Measurements from ENCODE around the gene ACP5.
A peak's percentile ranks its signal among the peaks of the same experiment; 100 is the strongest.

The ACP5 gene

DNA sequence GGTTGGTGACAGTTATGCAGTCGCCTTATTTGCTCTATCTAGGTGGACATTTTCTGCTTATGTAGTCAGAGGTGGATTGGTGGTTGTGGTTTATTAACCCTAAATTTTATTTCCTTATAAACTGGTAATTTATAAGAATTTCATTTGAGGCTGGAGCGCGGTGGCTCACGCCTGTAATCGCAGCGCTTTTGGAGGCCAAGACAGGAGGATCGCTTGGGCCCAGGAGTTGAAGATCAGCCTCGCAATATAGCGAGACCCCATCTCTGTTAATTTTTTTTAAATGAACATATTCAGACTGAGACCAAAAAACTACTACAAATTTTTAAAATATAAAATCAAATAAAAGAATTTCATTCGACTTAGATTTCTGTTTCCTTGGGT is 20.6 kb upstream of the ACP5 start:
- TF ChIP-seq, protein P1, sequence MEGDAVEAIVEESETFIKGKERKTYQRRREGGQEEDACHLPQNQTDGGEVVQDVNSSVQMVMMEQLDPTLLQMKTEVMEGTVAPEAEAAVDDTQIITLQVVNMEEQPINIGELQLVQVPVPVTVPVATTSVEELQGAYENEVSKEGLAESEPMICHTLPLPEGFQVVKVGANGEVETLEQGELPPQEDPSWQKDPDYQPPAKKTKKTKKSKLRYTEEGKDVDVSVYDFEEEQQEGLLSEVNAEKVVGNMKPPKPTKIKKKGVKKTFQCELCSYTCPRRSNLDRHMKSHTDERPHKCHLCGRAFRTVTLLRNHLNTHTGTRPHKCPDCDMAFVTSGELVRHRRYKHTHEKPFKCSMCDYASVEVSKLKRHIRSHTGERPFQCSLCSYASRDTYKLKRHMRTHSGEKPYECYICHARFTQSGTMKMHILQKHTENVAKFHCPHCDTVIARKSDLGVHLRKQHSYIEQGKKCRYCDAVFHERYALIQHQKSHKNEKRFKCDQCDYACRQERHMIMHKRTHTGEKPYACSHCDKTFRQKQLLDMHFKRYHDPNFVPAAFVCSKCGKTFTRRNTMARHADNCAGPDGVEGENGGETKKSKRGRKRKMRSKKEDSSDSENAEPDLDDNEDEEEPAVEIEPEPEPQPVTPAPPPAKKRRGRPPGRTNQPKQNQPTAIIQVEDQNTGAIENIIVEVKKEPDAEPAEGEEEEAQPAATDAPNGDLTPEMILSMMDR (IDR thresholded peaks at IDR 0.05; ENCODE audit: low read depth, low read length, poor library complexity, severe bottlenecking), result no peak
- TF ChIP-seq EZH2phosphoT487 (IDR thresholded peaks at IDR 0.05; ENCODE audit: borderline replicate concordance, low read length), result no peak
- H4K20me1 ChIP-seq (ENCODE audit: control insufficient read depth, insufficient read depth, low read depth, low read length), result no peaks in the 10 kb centered on the region
- H3K9me2 ChIP-seq (replicated peaks; ENCODE audit: control insufficient read depth, low read length), result no peaks in the 10 kb centered on the region
- H3K4me3 ChIP-seq (ENCODE audit: low read length), result peak overlapping the region; percentile 87
- H3K36me3 ChIP-seq (ENCODE audit: control insufficient read depth, low read length), result peaks cover 25% of the 10 kb centered on the region
- peaks cover 51% of the 10 kb centered on the region for H3K79me2 ChIP-seq (ENCODE audit: control insufficient read depth, low read length)
- no peaks in the 10 kb centered on the region for H3K27me3 ChIP-seq (ENCODE audit: control insufficient read depth, low read length)
- no peaks in the 10 kb centered on the region for H3F3A ChIP-seq (ENCODE audit: control insufficient read depth, insufficient read depth)
- H3K9me3 ChIP-seq (ENCODE audit: control insufficient read depth, insufficient read depth, low read length), result no peaks in the 10 kb centered on the region
- H3K4me2 ChIP-seq (ENCODE audit: low read length), result peak overlapping the region; percentile 94
- peaks cover 40% of the 10 kb centered on the region for H3K4me1 ChIP-seq (ENCODE audit: control insufficient read depth, low read length)
- peak overlapping the region; percentile 41 for H3K27ac ChIP-seq (ENCODE audit: low read depth, low read length)

DNA sequence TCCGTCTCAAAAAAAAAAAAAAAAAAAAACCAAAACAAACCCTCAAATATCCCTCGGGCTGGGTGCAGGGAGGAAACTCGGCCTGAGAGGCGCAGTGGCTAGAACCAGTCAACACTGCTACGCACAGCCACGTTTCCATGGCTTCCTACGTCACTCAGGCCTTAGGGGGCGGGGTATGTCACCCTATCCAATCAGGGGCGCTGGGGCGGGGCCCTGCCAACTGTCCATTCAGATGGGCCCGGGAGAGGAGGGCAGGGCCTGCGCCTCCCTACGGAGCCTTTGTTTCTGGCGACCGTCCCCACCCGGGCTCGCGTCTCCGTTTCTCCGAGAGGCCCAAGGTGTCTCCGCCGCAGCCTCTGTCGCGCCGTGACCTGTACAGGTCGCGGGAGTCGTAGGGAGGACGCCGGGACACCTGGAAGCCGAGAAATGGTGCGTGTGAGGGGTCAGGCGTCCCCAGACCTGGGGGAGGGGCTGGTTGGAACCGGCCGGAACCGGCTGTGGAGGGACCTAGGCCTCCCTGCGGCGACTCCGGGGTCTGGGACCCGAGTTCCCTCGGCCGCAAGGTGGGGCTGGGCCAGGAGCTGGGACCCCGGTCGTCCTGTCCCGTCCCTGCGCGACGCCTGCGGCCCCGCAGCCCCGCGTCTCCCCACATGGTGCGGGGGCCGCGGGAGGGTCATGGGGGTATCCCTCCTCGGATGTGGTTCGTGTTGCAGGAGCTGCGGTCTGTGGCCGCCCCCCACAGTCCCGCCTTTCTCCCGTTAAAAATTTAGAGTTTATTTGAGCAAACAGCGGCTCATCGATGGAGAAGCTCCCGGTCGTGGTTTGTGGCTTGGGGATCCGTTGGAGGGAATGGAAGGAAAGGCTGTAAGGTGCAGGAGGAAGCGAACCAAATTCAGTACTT is 20.0 kb upstream of the ACP5 start, which contains the start of gene ZNF627:
Gene ZNF627 (plus strand): TSS at position 282 of the 901 bp plus-strand sequence. CDS start 145 bp downstream, at position 427.
- TF ChIP-seq, protein P1 (IDR thresholded peaks at IDR 0.05; ENCODE audit: low read depth, low read length, poor library complexity, severe bottlenecking), result peak; percentile 8
- no peak for TF ChIP-seq EZH2phosphoT487 (IDR thresholded peaks at IDR 0.05; ENCODE audit: borderline replicate concordance, low read length)
- no peaks in the 10 kb centered on the region for H3F3A ChIP-seq (ENCODE audit: control insufficient read depth, insufficient read depth)
- H3K27me3 ChIP-seq (ENCODE audit: control insufficient read depth, low read length), result no peaks in the 10 kb centered on the region
- H3K27ac ChIP-seq (ENCODE audit: low read depth, low read length), result peak within 1 kb of the TSS; percentile 41
- H3K36me3 ChIP-seq (ENCODE audit: control insufficient read depth, low read length), result peaks cover 19% of the 10 kb centered on the region
- peaks cover 40% of the 10 kb centered on the region for H3K4me1 ChIP-seq (ENCODE audit: control insufficient read depth, low read length)
- H3K4me3 ChIP-seq (ENCODE audit: low read length), result peak within 1 kb of the TSS; percentile 87
- H3K79me2 ChIP-seq (ENCODE audit: control insufficient read depth, low read length), result peaks cover 45% of the 10 kb centered on the region
- H3K4me2 ChIP-seq (ENCODE audit: low read length), result peak within 1 kb of the TSS; percentile 94
- no peaks in the 10 kb centered on the region for H3K9me3 ChIP-seq (ENCODE audit: control insufficient read depth, insufficient read depth, low read length)
- no peaks in the 10 kb centered on the region for H4K20me1 ChIP-seq (ENCODE audit: control insufficient read depth, insufficient read depth, low read depth, low read length)
- H3K9me2 ChIP-seq (replicated peaks; ENCODE audit: control insufficient read depth, low read length), result no peaks in the 10 kb centered on the region

DNA sequence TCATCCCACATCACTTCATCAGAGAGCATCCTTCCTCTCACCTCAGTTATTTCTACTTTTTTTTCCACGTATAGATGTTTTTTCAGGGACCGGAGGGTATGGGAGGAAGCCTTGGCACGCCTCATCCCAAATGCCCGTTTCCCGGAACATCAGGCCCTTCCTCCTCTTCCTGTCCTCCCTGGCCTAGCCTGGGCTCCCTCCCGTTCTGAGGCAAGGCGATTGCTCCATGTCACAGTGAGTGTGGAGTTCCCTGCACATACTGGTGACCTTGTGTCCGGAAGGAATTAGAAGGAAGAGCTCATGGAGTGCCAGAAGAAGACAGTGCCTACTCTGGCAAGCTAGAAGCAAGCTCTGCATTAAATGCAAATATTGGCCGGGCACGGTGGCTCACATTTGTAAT is 18.7 kb upstream of the ACP5 start:
- TF ChIP-seq, protein P1 (IDR thresholded peaks at IDR 0.05; ENCODE audit: low read depth, low read length, poor library complexity, severe bottlenecking), result no peak
- no peak for TF ChIP-seq EZH2phosphoT487 (IDR thresholded peaks at IDR 0.05; ENCODE audit: borderline replicate concordance, low read length)
- Histone ChIP-seq H3K9me3 (ENCODE audit: control insufficient read depth, insufficient read depth, low read length) (no peaks in the 10 kb centered on the region), H3K4me3 (ENCODE audit: low read length) (peak overlapping the region; percentile 87; the same call in 1 of the 2 replicates), H4K20me1 (ENCODE audit: control insufficient read depth, insufficient read depth, low read depth, low read length) (no peaks in the 10 kb centered on the region), H3K79me2 (ENCODE audit: control insufficient read depth, low read length) (peaks cover 35% of the 10 kb centered on the region), H3K4me2 (ENCODE audit: low read length) (peak overlapping the region; percentile 94), H3K36me3 (ENCODE audit: control insufficient read depth, low read length) (peaks cover 15% of the 10 kb centered on the region), H3K4me1 (ENCODE audit: control insufficient read depth, low read length) (peaks cover 40% of the 10 kb centered on the region), H3K27ac (ENCODE audit: low read depth, low read length) (no peak overlapping the region), H3K9me2 (replicated peaks; ENCODE audit: control insufficient read depth, low read length) (no peaks in the 10 kb centered on the region), H3F3A (ENCODE audit: control insufficient read depth, insufficient read depth) (no peaks in the 10 kb centered on the region), H3K27me3 (ENCODE audit: control insufficient read depth, low read length) (no peaks in the 10 kb centered on the region)

Measured in DOHH2 (cell line).